Measurements from ENCODE around the gene ARHGEF38.

Gene ARHGEF38

DNA sequence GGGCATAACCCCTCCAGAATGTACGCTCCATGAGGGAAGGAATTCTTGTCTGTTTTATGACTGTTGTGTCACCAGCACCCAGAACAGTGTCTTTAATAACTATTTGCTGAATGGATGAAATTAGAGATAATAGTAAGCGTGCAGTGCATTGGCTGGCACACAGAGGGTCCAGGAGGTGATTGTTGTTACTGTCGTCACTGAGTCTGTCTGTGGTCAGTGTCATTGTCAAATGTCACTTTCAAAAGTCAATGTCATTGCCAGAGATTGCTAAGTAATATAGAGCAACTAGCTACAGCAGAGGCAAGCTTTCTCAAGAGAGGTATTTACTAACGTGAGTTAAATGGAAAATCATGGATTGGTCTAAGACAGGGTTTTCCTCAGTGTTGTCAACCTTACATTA lies 70.7 kb downstream of the ARHGEF38 start (continued):
- TF ChIP-seq, protein P1, sequence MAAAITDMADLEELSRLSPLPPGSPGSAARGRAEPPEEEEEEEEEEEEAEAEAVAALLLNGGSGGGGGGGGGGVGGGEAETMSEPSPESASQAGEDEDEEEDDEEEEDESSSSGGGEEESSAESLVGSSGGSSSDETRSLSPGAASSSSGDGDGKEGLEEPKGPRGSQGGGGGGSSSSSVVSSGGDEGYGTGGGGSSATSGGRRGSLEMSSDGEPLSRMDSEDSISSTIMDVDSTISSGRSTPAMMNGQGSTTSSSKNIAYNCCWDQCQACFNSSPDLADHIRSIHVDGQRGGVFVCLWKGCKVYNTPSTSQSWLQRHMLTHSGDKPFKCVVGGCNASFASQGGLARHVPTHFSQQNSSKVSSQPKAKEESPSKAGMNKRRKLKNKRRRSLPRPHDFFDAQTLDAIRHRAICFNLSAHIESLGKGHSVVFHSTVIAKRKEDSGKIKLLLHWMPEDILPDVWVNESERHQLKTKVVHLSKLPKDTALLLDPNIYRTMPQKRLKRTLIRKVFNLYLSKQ (tag by site-specific recombination; IDR thresholded peaks at IDR 0.05; ENCODE audit: borderline replicate concordance): no peak

DNA sequence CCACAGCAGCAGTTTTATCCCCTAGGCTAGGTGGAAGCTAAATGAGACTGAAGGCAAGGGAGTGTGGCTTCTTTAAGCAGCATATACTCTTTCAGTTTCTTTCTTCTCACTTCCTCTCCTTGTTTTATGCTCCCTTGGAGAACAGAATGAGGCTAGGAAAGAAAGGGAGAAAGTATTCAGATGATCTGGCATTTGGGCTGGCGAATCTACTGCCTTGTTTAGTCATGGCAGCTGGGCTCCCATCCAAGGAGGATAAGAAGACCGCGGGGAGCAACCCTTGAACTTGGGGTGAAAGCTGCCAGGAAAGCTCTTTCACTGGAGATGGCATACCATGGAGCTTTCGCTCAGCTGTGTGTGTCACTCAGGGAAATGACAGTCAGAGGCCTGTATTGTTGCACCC lies 72.1 kb downstream of the ARHGEF38 start:
- ChIA-PET POLR2A (no interaction called here), CTCF (interaction anchor here (0.6 kb wide), 2 partner anchors 35 to 691 kb away, joined by 3 to 4 read pairs; partner anchors contain the start of gene TBCK)
- Histone ChIP-seq H3K4me1 (ENCODE audit: control insufficient read depth, insufficient read depth, low read length) (no peaks in the 10 kb centered on the region), H3K4me3 (ENCODE audit: low read depth, low read length) (no peak overlapping the region), H3K9me3 (ENCODE audit: control insufficient read depth, insufficient read depth, low read depth, low read length) (no peaks in the 10 kb centered on the region), H3K27ac (ENCODE audit: extremely low read depth, low read depth, low read length) (no peak overlapping the region), H3K36me3 (ENCODE audit: control insufficient read depth in 2 of 2, insufficient read depth in 1 of 2, low read length in 2 of 2) (no peaks in the 10 kb centered on the region)
- no peak for TF ChIP-seq ZNF768 (tag by site-specific recombination; IDR thresholded peaks at IDR 0.05)
- no peak for TF ChIP-seq GFI1B (tag by site-specific recombination; IDR thresholded peaks at IDR 0.05)
- no peak for TF ChIP-seq ZXDB (tag by site-specific recombination; IDR thresholded peaks at IDR 0.05)
- no peak for TF ChIP-seq ZNF23 (tag by site-specific recombination; IDR thresholded peaks at IDR 0.05; ENCODE audit: borderline replicate concordance)
- TF ChIP-seq ZNF624 (tag by site-specific recombination; IDR thresholded peaks at IDR 0.05): no peak
- no peak for TF ChIP-seq ZNF169 (tag by site-specific recombination; IDR thresholded peaks at IDR 0.05)
- no peak for TF ChIP-seq ZNF571 (tag by site-specific recombination; IDR thresholded peaks at IDR 0.05)
- TF ChIP-seq YY1 (tag by site-specific recombination; IDR thresholded peaks at IDR 0.05): no peak
- no peak for TF ChIP-seq ZNF558 (tag by site-specific recombination; IDR thresholded peaks at IDR 0.05)
- no peak for TF ChIP-seq ZFP37 (tag by site-specific recombination; IDR thresholded peaks at IDR 0.05)
- TF ChIP-seq ZNF138 (tag by site-specific recombination; IDR thresholded peaks at IDR 0.05; ENCODE audit: borderline replicate concordance): no peak
- TF ChIP-seq GLIS1 (tag by site-specific recombination; IDR thresholded peaks at IDR 0.05): no peak
- no peak for TF ChIP-seq ZNF114 (tag by site-specific recombination; IDR thresholded peaks at IDR 0.05)
- no peak for TF ChIP-seq ZNF416 (tag by site-specific recombination; IDR thresholded peaks at IDR 0.05)
- TF ChIP-seq ZBTB17 (tag by site-specific recombination; IDR thresholded peaks at IDR 0.05): no peak
- TF ChIP-seq ZNF561 (tag by site-specific recombination; IDR thresholded peaks at IDR 0.05; ENCODE audit: borderline replicate concordance): no peak
- TF ChIP-seq KLF8 (tag by site-specific recombination; IDR thresholded peaks at IDR 0.05): no peak

DNA sequence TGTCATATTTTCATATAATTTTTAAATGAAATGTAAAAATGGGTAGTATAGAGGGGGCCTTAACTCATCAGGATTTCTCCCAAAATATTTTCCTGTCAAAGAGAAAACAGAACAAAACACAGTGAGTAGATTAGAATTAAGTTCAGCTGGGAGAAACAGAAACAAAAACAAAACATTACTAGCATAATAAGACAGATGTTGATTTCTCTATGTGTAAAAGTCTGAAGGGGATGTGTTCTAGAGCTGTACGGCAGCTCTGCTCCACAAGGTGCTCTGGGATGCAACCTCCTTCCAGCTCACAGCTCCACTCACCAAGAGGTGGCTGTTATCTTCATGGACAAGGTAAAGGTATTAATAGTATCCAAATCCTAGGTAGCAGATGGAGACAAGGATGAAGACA lies 72.8 kb downstream of the ARHGEF38 start:
- TF ChIP-seq ZNF416 (tag by site-specific recombination; IDR thresholded peaks at IDR 0.05): no peak
- TF ChIP-seq, protein P2, sequence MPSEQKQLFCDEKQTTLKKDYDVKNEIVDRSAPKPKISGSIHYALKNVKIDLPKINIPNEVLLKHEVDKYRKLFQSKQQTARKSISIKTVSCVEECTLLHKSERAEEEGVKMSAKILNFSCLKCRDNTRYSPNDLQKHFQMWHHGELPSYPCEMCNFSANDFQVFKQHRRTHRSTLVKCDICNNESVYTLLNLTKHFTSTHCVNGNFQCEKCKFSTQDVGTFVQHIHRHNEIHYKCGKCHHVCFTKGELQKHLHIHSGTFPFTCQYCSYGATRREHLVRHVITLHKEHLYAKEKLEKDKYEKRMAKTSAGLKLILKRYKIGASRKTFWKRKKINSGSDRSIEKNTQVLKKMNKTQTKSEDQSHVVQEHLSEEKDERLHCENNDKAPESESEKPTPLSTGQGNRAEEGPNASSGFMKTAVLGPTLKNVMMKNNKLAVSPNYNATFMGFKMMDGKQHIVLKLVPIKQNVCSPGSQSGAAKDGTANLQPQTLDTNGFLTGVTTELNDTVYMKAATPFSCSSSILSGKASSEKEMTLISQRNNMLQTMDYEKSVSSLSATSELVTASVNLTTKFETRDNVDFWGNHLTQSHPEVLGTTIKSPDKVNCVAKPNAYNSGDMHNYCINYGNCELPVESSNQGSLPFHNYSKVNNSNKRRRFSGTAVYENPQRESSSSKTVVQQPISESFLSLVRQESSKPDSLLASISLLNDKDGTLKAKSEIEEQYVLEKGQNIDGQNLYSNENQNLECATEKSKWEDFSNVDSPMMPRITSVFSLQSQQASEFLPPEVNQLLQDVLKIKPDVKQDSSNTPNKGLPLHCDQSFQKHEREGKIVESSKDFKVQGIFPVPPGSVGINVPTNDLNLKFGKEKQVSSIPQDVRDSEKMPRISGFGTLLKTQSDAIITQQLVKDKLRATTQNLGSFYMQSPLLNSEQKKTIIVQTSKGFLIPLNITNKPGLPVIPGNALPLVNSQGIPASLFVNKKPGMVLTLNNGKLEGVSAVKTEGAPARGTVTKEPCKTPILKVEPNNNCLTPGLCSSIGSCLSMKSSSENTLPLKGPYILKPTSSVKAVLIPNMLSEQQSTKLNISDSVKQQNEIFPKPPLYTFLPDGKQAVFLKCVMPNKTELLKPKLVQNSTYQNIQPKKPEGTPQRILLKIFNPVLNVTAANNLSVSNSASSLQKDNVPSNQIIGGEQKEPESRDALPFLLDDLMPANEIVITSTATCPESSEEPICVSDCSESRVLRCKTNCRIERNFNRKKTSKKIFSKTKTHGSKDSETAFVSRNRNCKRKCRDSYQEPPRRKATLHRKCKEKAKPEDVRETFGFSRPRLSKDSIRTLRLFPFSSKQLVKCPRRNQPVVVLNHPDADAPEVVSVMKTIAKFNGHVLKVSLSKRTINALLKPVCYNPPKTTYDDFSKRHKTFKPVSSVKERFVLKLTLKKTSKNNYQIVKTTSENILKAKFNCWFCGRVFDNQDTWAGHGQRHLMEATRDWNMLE (tag by site-specific recombination; conservative IDR thresholded peaks at IDR 0.05; ENCODE audit: low read depth): no peak
- no peak for TF ChIP-seq YY1 (tag by site-specific recombination; IDR thresholded peaks at IDR 0.05)
- TF ChIP-seq SP2 (tag by site-specific recombination; IDR thresholded peaks at IDR 0.05): no peak
- TF ChIP-seq ZFP69B (tag by site-specific recombination; IDR thresholded peaks at IDR 0.05): no peak
- TF ChIP-seq MZF1 (tag by site-specific recombination; IDR thresholded peaks at IDR 0.05; ENCODE audit: borderline replicate concordance): no peak
- TF ChIP-seq ZNF549 (tag by site-specific recombination; IDR thresholded peaks at IDR 0.05): no peak
- no peak for TF ChIP-seq ZNF202 (tag by site-specific recombination; IDR thresholded peaks at IDR 0.05; ENCODE audit: borderline replicate concordance)
- TF ChIP-seq ZNF423 (tag by site-specific recombination; IDR thresholded peaks at IDR 0.05): no peak
- TF ChIP-seq, protein P3, sequence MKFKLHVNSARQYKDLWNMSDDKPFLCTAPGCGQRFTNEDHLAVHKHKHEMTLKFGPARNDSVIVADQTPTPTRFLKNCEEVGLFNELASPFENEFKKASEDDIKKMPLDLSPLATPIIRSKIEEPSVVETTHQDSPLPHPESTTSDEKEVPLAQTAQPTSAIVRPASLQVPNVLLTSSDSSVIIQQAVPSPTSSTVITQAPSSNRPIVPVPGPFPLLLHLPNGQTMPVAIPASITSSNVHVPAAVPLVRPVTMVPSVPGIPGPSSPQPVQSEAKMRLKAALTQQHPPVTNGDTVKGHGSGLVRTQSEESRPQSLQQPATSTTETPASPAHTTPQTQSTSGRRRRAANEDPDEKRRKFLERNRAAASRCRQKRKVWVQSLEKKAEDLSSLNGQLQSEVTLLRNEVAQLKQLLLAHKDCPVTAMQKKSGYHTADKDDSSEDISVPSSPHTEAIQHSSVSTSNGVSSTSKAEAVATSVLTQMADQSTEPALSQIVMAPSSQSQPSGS (tag by site-specific recombination; IDR thresholded peaks at IDR 0.05; ENCODE audit: low read depth): no peak
- TF ChIP-seq ZNF610 (tag by site-specific recombination; IDR thresholded peaks at IDR 0.05; ENCODE audit: borderline replicate concordance): no peak
- Histone ChIP-seq H3K4me1 (ENCODE audit: control insufficient read depth, insufficient read depth, low read length) (no peaks in the 10 kb centered on the region), H3K9me3 (ENCODE audit: control insufficient read depth, insufficient read depth, low read depth, low read length) (no peaks in the 10 kb centered on the region), H3K36me3 (ENCODE audit: control insufficient read depth in 2 of 2, insufficient read depth in 1 of 2, low read length in 2 of 2) (no peaks in the 10 kb centered on the region), H3K27ac (ENCODE audit: extremely low read depth, low read depth, low read length) (no peak overlapping the region), H3K4me3 (ENCODE audit: low read depth, low read length) (no peak overlapping the region)
- ChIA-PET POLR2A (no interaction called here), CTCF (interaction anchor here (0.5 kb wide), 1 partner anchor 29 kb away, joined by 4 read pairs; no protein-coding TSS in a partner anchor)

Data from HEK293 (cell line).